Measurements from ENCODE around the gene HIVEP3.

- TF ChIP-seq POLR2A (IDR thresholded peaks at IDR 0.05; ENCODE audit: extremely low read depth, insufficient read length) (no peak), CTCF (IDR thresholded peaks at IDR 0.05; ENCODE audit: low read depth, low read length) (no peak)
These were observed 251.6 kb downstream of the HIVEP3 start for GRCh38 chr1:41666981-41667631.
